ENCODE data around the gene SLC17A5. TPM values are rescaled to one million over a fixed set of nuclear protein-coding genes. Genes with fewer than 3 reads are reported as not detected.

Gene SLC17A5
- total and polyA plus RNA-seq, 9 of the 15 experiments (the other 6 are each of a cell fraction or from before 2014, with no cell fraction given) = 1.3 to 7.2 (median 3.4) TPM

GRCh38 chr6:73604020-73604419 is 49.8 kb downstream of the SLC17A5 start:
- FAIRE-seq = no peak
- 23% methylated on average over 1 of the region's 1 CpG for WGBS (ENCODE audit: insufficient coverage, low coverage, missing lambda C conversion rate)
- no peak overlapping the region for H3K4me2 ChIP-seq (ENCODE audit: insufficient read depth, low read length)
- no peaks in the 10 kb centered on the region for H3K9me1 ChIP-seq (ENCODE audit: control insufficient read depth, insufficient read depth, low read length)
- no peak overlapping the region for H3K4me3 ChIP-seq
- H4K20me1 ChIP-seq (replicated peaks; ENCODE audit: control insufficient read depth, insufficient read depth, low read length) = no peaks in the 10 kb centered on the region
- no peaks in the 10 kb centered on the region for H3K36me3 ChIP-seq (ENCODE audit: control insufficient read depth, insufficient read depth, low read length)
- no peak for DNase-seq (ENCODE audit: extremely low read depth in 1 of 4, low spot score in 3 of 4)
- H3K9me3 ChIP-seq (replicated peaks; ENCODE audit: control insufficient read depth, insufficient read depth, low read depth, low read length) = no peaks in the 10 kb centered on the region
- intact Hi-C loops (cut with micrococcal nuclease) (no loop called here), in situ Hi-C loops (cut with MboI) (no loop called here)
- no peak overlapping the region for H2AFZ ChIP-seq (ENCODE audit: low read depth, low read length)
- no peaks in the 10 kb centered on the region for H3K79me2 ChIP-seq (ENCODE audit: control insufficient read depth, insufficient read depth, low read length)
- no peak for ATAC-seq
- ChIA-PET CTCF (ENCODE audit: low intra/inter-chr PET ratio) (no interaction called here), POLR2A (interaction anchor here (0.8 to 5.0 kb wide), 5 partner anchors 22 to 90 kb away, joined by 3 to 32 read pairs (median 3); partner anchors contain the start of gene EEF1A1)
- H3K27me3 ChIP-seq (ENCODE audit: control insufficient read depth in 2 of 2, insufficient read depth in 2 of 2, low read length in 2 of 2) = no peaks in the 10 kb centered on the region
- no peaks in the 10 kb centered on the region; a peak in 1 of 5 replicates for H3K4me1 ChIP-seq (replicated peaks in 1 of 2; ENCODE audit: control insufficient read depth in 2 of 2, insufficient read depth in 2 of 2, low read length in 2 of 2)
- no TSS peak for BruUV-seq (replicated peaks)
- TF ChIP-seq ZNF436 (CRISPR knock-in tag; IDR thresholded peaks at IDR 0.05) = no peak
- no peak for TF ChIP-seq ZNF76 (CRISPR knock-in tag; IDR thresholded peaks at IDR 0.05; ENCODE audit: borderline replicate concordance)
- no peak for TF ChIP-seq PBX2 (CRISPR knock-in tag; IDR thresholded peaks at IDR 0.05; ENCODE audit: low read depth)
- TF ChIP-seq PBX2 (tag; conservative IDR thresholded peaks at IDR 0.05; ENCODE audit: low read depth) = peak; percentile 64
- TF ChIP-seq MCM2 (IDR thresholded peaks at IDR 0.05; ENCODE audit: low read depth) = no peak
- no peak for TF ChIP-seq ZBTB26 (CRISPR knock-in tag; IDR thresholded peaks at IDR 0.05)
- no peak for TF ChIP-seq E2F4 (CRISPR knock-in tag; IDR thresholded peaks at IDR 0.05; ENCODE audit: low read depth)
- peak; percentile 16 for TF ChIP-seq MEIS2 (IDR thresholded peaks at IDR 0.05; ENCODE audit: partially characterized antibody)
- H3K27ac ChIP-seq (ENCODE audit: extremely low read depth, low read depth, low read length) = no peak overlapping the region
- no peak overlapping the region for H3K9ac ChIP-seq (ENCODE audit: insufficient read depth in 1 of 2, low read depth in 2 of 2, low read length in 2 of 2)

All from K562 (cell line).